ENCODE results near the gene PLIN4.

DNA sequence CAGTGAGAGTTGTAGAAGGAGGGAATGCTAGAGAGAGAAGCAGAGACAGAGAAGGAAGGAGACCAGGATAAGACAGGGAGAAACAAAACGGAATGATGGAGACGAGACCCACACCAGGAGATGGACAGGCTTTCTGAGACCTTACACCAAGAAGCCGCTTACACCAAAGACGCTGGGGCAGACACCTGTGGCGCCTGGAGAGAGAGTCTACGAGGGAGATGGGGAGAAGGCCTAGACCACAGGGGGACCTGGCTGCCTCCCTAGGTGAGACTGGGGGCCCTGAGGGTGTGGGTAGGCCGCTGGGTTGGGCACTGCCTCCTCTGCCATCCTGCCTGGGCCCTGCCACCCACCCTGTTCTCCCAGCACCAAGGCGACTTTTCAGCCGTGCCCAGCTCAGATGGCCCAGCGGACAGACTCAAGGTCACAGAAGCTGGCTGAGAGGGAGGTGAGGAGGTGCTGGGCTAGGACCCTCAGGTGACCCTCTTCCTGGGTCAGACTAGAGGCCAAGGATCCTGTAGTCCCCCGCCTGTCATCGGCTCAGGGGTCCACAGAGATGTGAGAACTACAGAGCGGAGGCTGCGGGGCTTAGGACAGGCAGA, 11.7 kb upstream of the PLIN4 start:
- TF ChIP-seq, protein P1, sequence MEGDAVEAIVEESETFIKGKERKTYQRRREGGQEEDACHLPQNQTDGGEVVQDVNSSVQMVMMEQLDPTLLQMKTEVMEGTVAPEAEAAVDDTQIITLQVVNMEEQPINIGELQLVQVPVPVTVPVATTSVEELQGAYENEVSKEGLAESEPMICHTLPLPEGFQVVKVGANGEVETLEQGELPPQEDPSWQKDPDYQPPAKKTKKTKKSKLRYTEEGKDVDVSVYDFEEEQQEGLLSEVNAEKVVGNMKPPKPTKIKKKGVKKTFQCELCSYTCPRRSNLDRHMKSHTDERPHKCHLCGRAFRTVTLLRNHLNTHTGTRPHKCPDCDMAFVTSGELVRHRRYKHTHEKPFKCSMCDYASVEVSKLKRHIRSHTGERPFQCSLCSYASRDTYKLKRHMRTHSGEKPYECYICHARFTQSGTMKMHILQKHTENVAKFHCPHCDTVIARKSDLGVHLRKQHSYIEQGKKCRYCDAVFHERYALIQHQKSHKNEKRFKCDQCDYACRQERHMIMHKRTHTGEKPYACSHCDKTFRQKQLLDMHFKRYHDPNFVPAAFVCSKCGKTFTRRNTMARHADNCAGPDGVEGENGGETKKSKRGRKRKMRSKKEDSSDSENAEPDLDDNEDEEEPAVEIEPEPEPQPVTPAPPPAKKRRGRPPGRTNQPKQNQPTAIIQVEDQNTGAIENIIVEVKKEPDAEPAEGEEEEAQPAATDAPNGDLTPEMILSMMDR (IDR thresholded peaks at IDR 0.05; ENCODE audit: low read depth, low read length, poor library complexity, severe bottlenecking), result no peak
- TF ChIP-seq EZH2phosphoT487 (IDR thresholded peaks at IDR 0.05; ENCODE audit: borderline replicate concordance, low read length), result no peak
